Measurements from ENCODE around the gene NR4A1. TPM values are rescaled to one million over a fixed set of nuclear protein-coding genes. Genes with fewer than 3 reads are reported as not detected.

NR4A1 gene
- total and polyA plus RNA-seq, 2 of the 13 experiments (the other 11 are each of a cell fraction or from before 2014, with no cell fraction given): 5.7 to 15.2 TPM

DNA sequence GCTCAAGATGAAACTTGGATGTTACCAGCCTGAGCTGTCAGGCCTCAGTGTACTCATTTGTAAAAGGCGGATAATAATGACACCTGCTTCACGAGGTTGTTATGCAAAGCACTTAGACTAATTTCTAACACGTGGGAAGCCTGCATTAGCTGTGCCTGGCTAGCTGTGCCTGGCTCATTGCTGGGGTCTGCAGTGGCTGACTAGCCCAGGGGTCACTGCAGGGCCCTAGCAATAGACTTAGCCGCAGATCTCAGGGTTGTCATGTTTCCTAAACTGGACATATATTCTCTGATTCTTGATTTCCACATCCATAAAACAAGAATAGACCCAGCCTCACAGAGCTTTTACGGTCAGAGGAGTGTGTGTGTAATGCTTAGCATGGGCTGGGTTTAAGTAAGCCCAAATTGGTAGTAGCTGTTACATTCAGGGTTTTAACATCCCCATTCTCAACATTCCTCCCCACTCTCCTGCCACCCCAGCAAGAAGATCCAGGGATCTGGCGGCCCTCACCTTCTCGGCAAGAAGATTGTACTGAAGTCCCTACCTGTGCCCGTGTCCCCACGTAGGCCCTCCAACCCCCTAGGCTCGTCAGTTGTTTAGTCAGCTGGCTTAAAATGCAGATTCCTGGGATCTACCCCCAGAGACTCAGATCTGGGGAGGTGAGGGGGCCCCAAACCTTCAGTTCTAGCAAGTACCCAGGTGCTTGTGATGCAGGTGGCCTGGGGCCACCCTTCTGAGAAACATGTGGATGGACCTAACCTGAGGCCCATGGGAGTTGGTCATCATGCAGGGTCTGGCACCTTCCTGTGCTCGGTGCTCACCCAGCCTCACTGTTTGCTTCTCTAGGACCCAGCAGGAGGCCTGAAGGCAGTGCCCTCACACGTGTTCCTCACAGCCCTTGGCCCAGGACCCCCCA is 8.6 kb downstream of the NR4A1 start:
- Histone ChIP-seq H3K9ac (ENCODE audit: insufficient read depth, low read depth, low read length) (no peak overlapping the region), H3K36me3 (replicated peaks in 1 of 2; ENCODE audit: control insufficient read depth in 1 of 2, insufficient read depth in 2 of 2, low read length in 2 of 2) (peaks cover 7 to 28% of the 10 kb centered on the region in 2 experiments), H3K27me3 (ENCODE audit: control insufficient read depth in 1 of 2, insufficient read depth in 2 of 2, low read length in 2 of 2) (no peaks in the 10 kb centered on the region), H3K27ac (ENCODE audit: extremely low read length, insufficient read depth, low read length) (no peak overlapping the region), H3K4me2 (ENCODE audit: low read depth, low read length) (no peak overlapping the region), H3K9me3 (ENCODE audit: low read length) (no peaks in the 10 kb centered on the region), H3K4me3 (replicated peaks in 1 of 3; ENCODE audit: insufficient read depth in 1 of 3, low read depth in 2 of 3, low read length in 3 of 3) (no peak overlapping the region), H4K20me1 (ENCODE audit: insufficient read depth, low read length) (no peaks in the 10 kb centered on the region), H3K79me2 (ENCODE audit: insufficient read depth, low read length) (no peaks in the 10 kb centered on the region), H3K4me1 (ENCODE audit: insufficient read depth, low read length) (peaks cover 44% of the 10 kb centered on the region), H2AFZ (ENCODE audit: low read length) (no peak overlapping the region)
- in situ Hi-C loops (cut with HindIII; ENCODE audit: extremely low pct_ligation_motif_present, low pct_unique_long_range_greater_than_20kb) (no loop called here), intact Hi-C loops (cut with micrococcal nuclease; ENCODE audit: unreplicated experiment) (no loop called here)
- TF ChIP-seq ZNF567 (CRISPR knock-in tag; IDR thresholded peaks at IDR 0.05; ENCODE audit: borderline replicate concordance): no peak
- TF ChIP-seq, protein P1, sequence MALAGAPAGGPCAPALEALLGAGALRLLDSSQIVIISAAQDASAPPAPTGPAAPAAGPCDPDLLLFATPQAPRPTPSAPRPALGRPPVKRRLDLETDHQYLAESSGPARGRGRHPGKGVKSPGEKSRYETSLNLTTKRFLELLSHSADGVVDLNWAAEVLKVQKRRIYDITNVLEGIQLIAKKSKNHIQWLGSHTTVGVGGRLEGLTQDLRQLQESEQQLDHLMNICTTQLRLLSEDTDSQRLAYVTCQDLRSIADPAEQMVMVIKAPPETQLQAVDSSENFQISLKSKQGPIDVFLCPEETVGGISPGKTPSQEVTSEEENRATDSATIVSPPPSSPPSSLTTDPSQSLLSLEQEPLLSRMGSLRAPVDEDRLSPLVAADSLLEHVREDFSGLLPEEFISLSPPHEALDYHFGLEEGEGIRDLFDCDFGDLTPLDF (CRISPR knock-in tag; IDR thresholded peaks at IDR 0.05): no peak
- no peak for TF ChIP-seq SP1 (IDR thresholded peaks at IDR 0.05)
- TF ChIP-seq SP1 (CRISPR knock-in tag; IDR thresholded peaks at IDR 0.05): no peak
- no peak for TF ChIP-seq PPARG (CRISPR knock-in tag; conservative IDR thresholded peaks at IDR 0.05)
- TF ChIP-seq ADNP (CRISPR knock-in tag; IDR thresholded peaks at IDR 0.05): no peak
- TF ChIP-seq ASH2L (IDR thresholded peaks at IDR 0.05; ENCODE audit: insufficient read length, low read depth, low read length): no peak
- TF ChIP-seq, protein P2, sequence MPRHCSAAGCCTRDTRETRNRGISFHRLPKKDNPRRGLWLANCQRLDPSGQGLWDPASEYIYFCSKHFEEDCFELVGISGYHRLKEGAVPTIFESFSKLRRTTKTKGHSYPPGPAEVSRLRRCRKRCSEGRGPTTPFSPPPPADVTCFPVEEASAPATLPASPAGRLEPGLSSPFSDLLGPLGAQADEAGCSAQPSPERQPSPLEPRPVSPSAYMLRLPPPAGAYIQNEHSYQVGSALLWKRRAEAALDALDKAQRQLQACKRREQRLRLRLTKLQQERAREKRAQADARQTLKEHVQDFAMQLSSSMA (CRISPR knock-in tag; IDR thresholded peaks at IDR 0.05): no peak
- no peak for TF ChIP-seq KAT8 (CRISPR knock-in tag; IDR thresholded peaks at IDR 0.05)
- TF ChIP-seq, protein P3, sequence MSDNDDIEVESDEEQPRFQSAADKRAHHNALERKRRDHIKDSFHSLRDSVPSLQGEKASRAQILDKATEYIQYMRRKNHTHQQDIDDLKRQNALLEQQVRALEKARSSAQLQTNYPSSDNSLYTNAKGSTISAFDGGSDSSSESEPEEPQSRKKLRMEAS (IDR thresholded peaks at IDR 0.05): no peak
- TF ChIP-seq HINFP (CRISPR knock-in tag; IDR thresholded peaks at IDR 0.05; ENCODE audit: low read depth): no peak
- TF ChIP-seq JUN (CRISPR knock-in tag; IDR thresholded peaks at IDR 0.05): no peak
- TF ChIP-seq ZNF788 (CRISPR knock-in tag; IDR thresholded peaks at IDR 0.05; ENCODE audit: borderline replicate concordance): no peak
- no peak for TF ChIP-seq PAX8 (CRISPR knock-in tag; IDR thresholded peaks at IDR 0.05; ENCODE audit: borderline replicate concordance)
- TF ChIP-seq ATF1 (CRISPR knock-in tag; IDR thresholded peaks at IDR 0.05): no peak
- TF ChIP-seq MED13 (CRISPR knock-in tag; IDR thresholded peaks at IDR 0.05): no peak
- no peak for TF ChIP-seq ZKSCAN1 (IDR thresholded peaks at IDR 0.05; ENCODE audit: low read length)
- TF ChIP-seq SNAPC2 (CRISPR knock-in tag; IDR thresholded peaks at IDR 0.05): no peak
- no peak for TF ChIP-seq ETV5 (CRISPR knock-in tag; IDR thresholded peaks at IDR 0.05; ENCODE audit: borderline replicate concordance)
- ChIA-PET CTCF (ENCODE audit: low intra/inter-chr PET ratio, low total read pairs) (no interaction called here), POLR2A (interaction anchor here (1.0 to 5.3 kb wide), 2 partner anchors 8 to 9 kb away, joined by 5 to 58 read pairs; partner anchors contain the start of genes ATG101 and NR4A1)
- no peak for DNase-seq (ENCODE audit: low spot score)
- no peak for ATAC-seq
- FAIRE-seq: no peak
- BruUV-seq (replicated peaks): no TSS peak
- over 99% methylated on average over 9 of the region's 12 CpGs for WGBS (ENCODE audit: low lambda C conversion rate)

All from HepG2 (cell line).